Naive thymus-derived CD4-positive, alpha-beta T cell (primary cell): Measurements from ENCODE around the gene EGFR. TPM values are rescaled to one million over a fixed set of nuclear protein-coding genes. Genes with fewer than 3 reads are reported as not detected.
"Not testable (repeated sequence)": the region's sequence is repeated elsewhere in the genome, so short reads cannot be mapped to it uniquely, and the experiment has no call there.

ENCODE experiments used
- ATAC-seq: fragments of 150-1000 bp; cut with Tn5 transposase; 2 replicates; pipeline ENCODE4 v1.10.0; 2021; ENCODE audit warnings: mild to moderate bottlenecking, moderate library complexity
- CTCF ChIA-PET: fragments of 350-600 bp; sonication (Branson Sonifier 250); formaldehyde crosslinking; loops from one replicate; lab custom pipeline; 2021; ENCODE audit warnings: antibody characterized with exemption; lab: Charles Lee
- POLR2A ChIA-PET: fragments of 350-600 bp; sonication (Branson Sonifier 250); formaldehyde crosslinking; loops from one replicate; lab custom pipeline; 2021; ENCODE audit warnings: antibody characterized with exemption, inconsistent platforms; lab: Charles Lee
- DNase-seq, 9 donors: peaks; one replicate each; pipeline versions ENCODE4 v3.0.0 to v3.0.0-alpha.2; 2020 to 2022; ENCODE audit warnings: mixed read lengths in 1 of 9
- H3K27ac ChIP-seq: one replicate; pipeline ENCODE4 v1.7.0; 2013; ENCODE audit warnings: mild to moderate bottlenecking, low read depth, low read length, moderate library complexity
- H3K27me3 ChIP-seq, 2 donors: one replicate each; pipeline ENCODE4 v1.7.0; 2013; ENCODE audit warnings: low read length in 2 of 2, mild to moderate bottlenecking in 2 of 2, moderate library complexity in 2 of 2; ENCODE audit not compliant: control insufficient read depth in 2 of 2, insufficient read depth in 2 of 2
- H3K36me3 ChIP-seq, 3 experiments: 1 replicate in 2 of 3; 2 replicates in 1 of 3; pipeline ENCODE4 v1.7.0; 2013; ENCODE audit warnings: low read length in 3 of 3, mild to moderate bottlenecking in 3 of 3, moderate library complexity in 1 of 3; ENCODE audit not compliant: insufficient read depth in 3 of 3, control insufficient read depth in 2 of 3
- H3K4me1 ChIP-seq, 2 donors: one replicate each; pipeline ENCODE4 v1.7.0; 2013; ENCODE audit warnings: low read length in 2 of 2, mild to moderate bottlenecking in 2 of 2, moderate library complexity in 1 of 2; ENCODE audit not compliant: control insufficient read depth in 2 of 2, insufficient read depth in 2 of 2
- H3K4me3 ChIP-seq: 2 replicates; pipeline ENCODE4 v1.7.0; 2013; ENCODE audit warnings: mild to moderate bottlenecking, low read length
- H3K9me3 ChIP-seq, 3 experiments: 1 replicate in 2 of 3; 2 replicates in 1 of 3; pipeline ENCODE4 v1.7.0; 2013; ENCODE audit warnings: low read length in 3 of 3; ENCODE audit not compliant: control insufficient read depth in 2 of 3
- H3K27ac Mint-ChIP-seq, 9 donors: one replicate each; pipeline ENCODE4 v1.8.0; 2020 to 2022; ENCODE audit warnings: mixed read lengths in 9 of 9, mild to moderate bottlenecking in 8 of 9, moderate library complexity in 5 of 9, inconsistent platforms in 2 of 9
- H3K27me3 Mint-ChIP-seq, 5 donors: one replicate each; pipeline ENCODE4 v1.8.0; 2021 to 2022; ENCODE audit warnings: mixed read lengths in 5 of 5, mild to moderate bottlenecking in 1 of 5
- H3K36me3 Mint-ChIP-seq, 5 donors: one replicate each; pipeline ENCODE4 v1.8.0; 2020 to 2022; ENCODE audit warnings: mixed read lengths in 5 of 5, mild to moderate bottlenecking in 3 of 5, inconsistent platforms in 1 of 5
- H3K4me1 Mint-ChIP-seq, 7 donors: one replicate each; pipeline ENCODE4 v1.8.0; 2020 to 2022; ENCODE audit warnings: mixed read lengths in 7 of 7, mild to moderate bottlenecking in 3 of 7, inconsistent platforms in 1 of 7
- H3K4me3 Mint-ChIP-seq, 10 donors: one replicate each; pipeline ENCODE4 v1.8.0; 2020 to 2022; ENCODE audit warnings: mild to moderate bottlenecking in 10 of 10, mixed read lengths in 10 of 10, moderate library complexity in 6 of 10, inconsistent platforms in 2 of 10
- H3K9me3 Mint-ChIP-seq, 11 donors: one replicate each; pipeline ENCODE4 v1.8.0; 2020 to 2022; ENCODE audit warnings: mixed read lengths in 11 of 11, mild to moderate bottlenecking in 4 of 11, inconsistent platforms in 1 of 11, moderate library complexity in 1 of 11
- intact Hi-C, 2 donors: fragments of 100-400 bp; cut with micrococcal nuclease; formaldehyde crosslinking; loops; one replicate each; pipeline ENCODE4 v1.15.1; 2023
- polyA plus RNA-seq, 2 donors: library from polyadenylated mRNA; unstranded; fragments of 300-500 nt; fragmentation: Illumina TruSeq; gene quantifications; one replicate each; pipeline ENCODE4 v1.2.3, GENCODE V29; 2021
- total RNA-seq, 6 experiments: library from RNA in 5 of 6; stranded (reverse) in 5 of 6; gene quantifications; 1 replicate in 5 of 6; 2 replicates in 1 of 6; pipeline ENCODE4 v1.2.3 and lab custom pipeline; 2021 to 2026

Gene EGFR
- total and polyA plus RNA-seq, 7 experiments from 2014 or later, result 0.16 TPM; not detected in 6

GRCh38 chr7:55033236-55033846 lies 14.5 kb downstream of the EGFR start:
- Mint-ChIP-seq H3K36me3 (no peaks in the 10 kb centered on the region), H3K9me3 (peaks cover 0 to 3% (median 0%) of the 10 kb centered on the region in 11 donors), H3K27ac (no peak overlapping the region), H3K27me3 (peaks cover 5 to 24% (median 14%) of the 10 kb centered on the region in 5 donors), H3K4me1 (no peaks in the 10 kb centered on the region), H3K4me3 (no peak overlapping the region)
- intact Hi-C loops, result no loop called here
- no peaks in the 10 kb centered on the region for H3K4me1 ChIP-seq
- no peaks in the 10 kb centered on the region for H3K36me3 ChIP-seq
- ATAC-seq (no peak), DNase-seq (no peak)
- H3K4me3 ChIP-seq, result no peak overlapping the region
- POLR2A ChIA-PET, result no interaction called here
- CTCF ChIA-PET, result no interaction called here
- no peaks in the 10 kb centered on the region for H3K9me3 ChIP-seq
- H3K27me3 ChIP-seq, result no peaks in the 10 kb centered on the region
- H3K27ac ChIP-seq, result no peak overlapping the region

GRCh38 chr7:55034776-55035175 lies 16.0 kb downstream of the EGFR start:
- Histone ChIP-seq H3K9me3 (no peaks in the 10 kb centered on the region), H3K27me3 (no peaks in the 10 kb centered on the region), H3K36me3 (no peaks in the 10 kb centered on the region), H3K4me3 (no peak overlapping the region), H3K4me1 (no peaks in the 10 kb centered on the region), H3K27ac (no peak overlapping the region)
- H3K4me3 Mint-ChIP-seq, result no peak overlapping the region
- peaks cover 11 to 30% (median 18%) of the 10 kb centered on the region in 5 donors for H3K27me3 Mint-ChIP-seq
- no peaks in the 10 kb centered on the region for H3K36me3 Mint-ChIP-seq
- ChIA-PET CTCF (interaction anchor here (0.6 kb wide), 1 partner anchor 27 kb away, joined by 3 read pairs; no protein-coding TSS in a partner anchor), POLR2A (no interaction called here)
- ATAC-seq (no peak), DNase-seq (no peak)
- peaks cover 0 to 3% (median 0%) of the 10 kb centered on the region in 11 donors for H3K9me3 Mint-ChIP-seq
- intact Hi-C loops, result no loop called here
- H3K27ac Mint-ChIP-seq, result no peak overlapping the region
- H3K4me1 Mint-ChIP-seq, result no peaks in the 10 kb centered on the region

- H3K36me3 ChIP-seq, H3K27ac Mint-ChIP-seq, H3K36me3 Mint-ChIP-seq, H3K9me3 ChIP-seq, DNase-seq, H3K4me3 Mint-ChIP-seq, H3K4me1 Mint-ChIP-seq, intact Hi-C loops, H3K9me3 Mint-ChIP-seq, H3K4me3 ChIP-seq, ATAC-seq, H3K4me1 ChIP-seq, CTCF ChIA-PET, H3K27me3 ChIP-seq, POLR2A ChIA-PET, H3K27ac ChIP-seq: not testable (repeated sequence)
- H3K27me3 Mint-ChIP-seq, result peaks cover 11 to 26% (median 17%) of the 10 kb centered on the region in 5 donors
Observed at GRCh38 chr7:55035410-55035809, 16.6 kb downstream of the EGFR start.

GRCh38 chr7:55036950-55037736 lies 18.3 kb downstream of the EGFR start:
- H3K27me3 Mint-ChIP-seq, result peaks cover 8 to 27% (median 17%) of the 10 kb centered on the region in 5 donors
- CTCF ChIA-PET, result no interaction called here
- intact Hi-C loops, result no loop called here

GRCh38 chr7:55043691-55044370 lies 25.0 kb downstream of the EGFR start:
- DNase-seq, result no peak
- Histone ChIP-seq H3K9me3 (no peaks in the 10 kb centered on the region), H3K4me1 (no peaks in the 10 kb centered on the region), H3K36me3 (no peaks in the 10 kb centered on the region), H3K27me3 (no peaks in the 10 kb centered on the region), H3K27ac (no peak overlapping the region), H3K4me3 (no peak overlapping the region)
- no peak overlapping the region for H3K4me3 Mint-ChIP-seq
- H3K4me1 Mint-ChIP-seq, result no peaks in the 10 kb centered on the region
- peaks cover 0 to 11% (median 6%) of the 10 kb centered on the region in 5 donors for H3K27me3 Mint-ChIP-seq
- no peak overlapping the region for H3K27ac Mint-ChIP-seq
- H3K9me3 Mint-ChIP-seq, result no peaks in the 10 kb centered on the region
- CTCF ChIA-PET, result no interaction called here
- ATAC-seq, result no peak
- no peaks in the 10 kb centered on the region for H3K36me3 Mint-ChIP-seq
- intact Hi-C loops, result no loop called here
- POLR2A ChIA-PET, result no interaction called here

More at GRCh38 chr7:55036950-55037736, 18.3 kb downstream of the EGFR start:
- Histone ChIP-seq H3K36me3 (no peaks in the 10 kb centered on the region), H3K4me1 (no peaks in the 10 kb centered on the region), H3K27me3 (no peaks in the 10 kb centered on the region), H3K4me3 (no peak overlapping the region), H3K27ac (no peak overlapping the region), H3K9me3 (no peaks in the 10 kb centered on the region)
- Mint-ChIP-seq H3K4me1 (no peaks in the 10 kb centered on the region), H3K9me3 (peaks cover 0 to 3% (median 0%) of the 10 kb centered on the region in 11 donors), H3K4me3 (no peak overlapping the region), H3K36me3 (no peaks in the 10 kb centered on the region), H3K27ac (no peak overlapping the region)
- POLR2A ChIA-PET, result no interaction called here
- ATAC-seq (no peak), DNase-seq (no peak)

GRCh38 chr7:55044371-55044717 lies 25.5 kb downstream of the EGFR start:
- Histone ChIP-seq H3K27me3 (no peaks in the 10 kb centered on the region), H3K36me3 (no peaks in the 10 kb centered on the region), H3K4me3 (no peak overlapping the region), H3K4me1 (no peaks in the 10 kb centered on the region), H3K9me3 (no peaks in the 10 kb centered on the region), H3K27ac (no peak overlapping the region)
- DNase-seq, result no peak
- POLR2A ChIA-PET, result no interaction called here
- CTCF ChIA-PET, result no interaction called here
- Mint-ChIP-seq H3K27me3 (peaks cover 0 to 6% (median 1%) of the 10 kb centered on the region in 5 donors), H3K4me3 (no peak overlapping the region), H3K36me3 (no peaks in the 10 kb centered on the region), H3K27ac (no peak overlapping the region), H3K9me3 (no peaks in the 10 kb centered on the region), H3K4me1 (no peaks in the 10 kb centered on the region)
- intact Hi-C loops, result no loop called here
- ATAC-seq, result no peak
